ENCODE measurements around the gene WASF1.

DNA sequence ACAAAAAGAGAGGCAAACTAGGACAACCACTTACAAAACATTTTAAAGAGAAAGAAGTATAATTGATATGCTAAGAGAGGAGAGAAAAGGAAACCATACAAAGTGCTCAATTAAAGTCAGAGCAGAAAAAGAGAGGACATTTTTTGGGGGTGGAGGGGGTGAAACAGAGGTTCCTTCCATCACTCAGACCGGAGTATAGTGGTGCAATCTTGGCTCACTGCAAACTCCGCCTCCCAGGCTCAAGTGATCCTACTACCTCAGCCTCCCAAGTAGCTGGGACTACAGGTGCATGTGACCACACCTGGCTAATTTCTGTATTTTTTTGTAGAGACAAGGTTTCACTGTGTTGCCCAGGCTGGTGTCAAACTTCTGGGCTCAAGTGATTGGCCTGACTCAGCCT lies 9.4 kb downstream of the WASF1 start:
- TF ChIP-seq POLR2A (IDR thresholded peaks at IDR 0.05; ENCODE audit: low read depth, low read length), result no peak
- no peak for TF ChIP-seq POLR2AphosphoS5 (IDR thresholded peaks at IDR 0.05; ENCODE audit: low read depth, low read length)
- TF ChIP-seq TAF1 (IDR thresholded peaks at IDR 0.05; ENCODE audit: low read depth, low read length), result no peak
